GM23248 (cell line): ENCODE results near the gene SPAG6. TPM values are rescaled to one million over a fixed set of nuclear protein-coding genes. Genes with fewer than 3 reads are reported as not detected.

Experiments used
- DNase-seq: peaks from one replicate; pipeline ENCODE4 v3.0.0-alpha.2; 2015
- H2AFZ ChIP-seq: fragments of 200-600 bp; sonication (generic); 2 replicates; pipeline ENCODE4 v1.6.1; 2016; ENCODE audit warnings: antibody characterized with exemption
- H3F3A ChIP-seq: fragments of 200-600 bp; sonication (generic); 2 replicates; pipeline ENCODE4 v1.6.1; 2016; ENCODE audit warnings: mild to moderate bottlenecking, antibody characterized with exemption, mixed run types; ENCODE audit not compliant: insufficient read depth
- H3K27ac ChIP-seq: fragments of 200-600 bp; sonication (generic); 2 replicates; pipeline ENCODE4 v1.5.1; 2016; ENCODE audit warnings: mild to moderate bottlenecking
- H3K27me3 ChIP-seq: fragments of 200-600 bp; sonication (generic); replicated peaks from 2 replicates; pipeline ENCODE4 v1.6.1; 2016; ENCODE audit warnings: mild to moderate bottlenecking; ENCODE audit not compliant: insufficient read depth
- H3K36me3 ChIP-seq: fragments of 200-600 bp; sonication (generic); 2 replicates; pipeline ENCODE4 v1.6.1; 2016; ENCODE audit warnings: low read depth, mild to moderate bottlenecking
- H3K4me1 ChIP-seq: fragments of 200-600 bp; sonication (generic); 2 replicates; pipeline ENCODE4 v1.6.1; 2016; ENCODE audit warnings: mild to moderate bottlenecking; ENCODE audit not compliant: insufficient read depth
- H3K4me2 ChIP-seq: fragments of 200-600 bp; sonication (generic); one replicate; pipeline ENCODE4 v1.6.1; 2016; ENCODE audit warnings: mild to moderate bottlenecking; ENCODE audit not compliant: unreplicated experiment
- H3K4me3 ChIP-seq: fragments of 200-600 bp; sonication (generic); 2 replicates; pipeline ENCODE4 v1.5.1; 2016; ENCODE audit warnings: mild to moderate bottlenecking
- H3K79me2 ChIP-seq: fragments of 200-600 bp; sonication (generic); 2 replicates; pipeline ENCODE4 v1.6.1; 2016; ENCODE audit warnings: mild to moderate bottlenecking; ENCODE audit not compliant: insufficient read depth
- H3K9ac ChIP-seq: fragments of 200-600 bp; sonication (generic); 2 replicates; pipeline ENCODE4 v1.6.1; 2016; ENCODE audit warnings: mild to moderate bottlenecking
- H3K9me2 ChIP-seq: fragments of 200-600 bp; sonication (generic); 2 replicates; pipeline ENCODE4 v1.6.1; 2016; ENCODE audit warnings: mixed run types, mild to moderate bottlenecking, moderate library complexity; ENCODE audit not compliant: insufficient read depth
- H3K9me3 ChIP-seq: fragments of 200-600 bp; sonication (generic); one replicate; pipeline ENCODE4 v1.6.1; 2017; ENCODE audit warnings: low read depth
- H4K20me1 ChIP-seq: fragments of 200-600 bp; sonication (generic); 2 replicates; pipeline ENCODE4 v1.6.0; 2016; ENCODE audit not compliant: insufficient read depth
- EZH2 ChIP-seq: fragments of 200-600 bp; sonication (generic); IDR thresholded peaks from 2 replicates; pipeline ENCODE4 v1.6.1; 2018; ENCODE audit warnings: antibody characterized with exemption, mild to moderate bottlenecking; ENCODE audit not compliant: insufficient read depth, poor library complexity, severe bottlenecking
- EZH2phosphoT487 ChIP-seq: fragments of 200-600 bp; sonication (generic); IDR thresholded peaks from 2 replicates; pipeline ENCODE4 v1.6.1; 2018; ENCODE audit warnings: antibody characterized with exemption, moderate library complexity, mild to moderate bottlenecking, low read depth; ENCODE audit not compliant: insufficient read depth
- WGBS, 2 experiments: methylation state at CpG; one replicate each; pipeline ENCODE4 v1.1.6; 2015 to 2017; ENCODE audit warnings: low lambda C conversion rate in 2 of 2, low coverage in 1 of 2; ENCODE audit errors: missing lambda C conversion rate in 2 of 2; 5-methylcytosine and 5-hydroxymethylcytosine counted together
- in situ Hi-C: fragments of 300-500 bp; cut with MboI; formaldehyde crosslinking; loops from 2 replicates; pipeline ENCODE4 v1.15.0; 2020
- polyA plus RNA-seq: library from polyadenylated mRNA; unstranded; fragments of >200 nt; fragmentation: Nextera tagmentation; extraction: Ambion mirVana; gene quantifications from 2 replicates; pipeline ENCODE4 v1.2.1, GENCODE V29; 2016
- total RNA-seq: library from RNA; depleted of rRNA; stranded (reverse); fragments of >200 nt; shearing (Covaris generic); gene quantifications from 2 replicates; pipeline ENCODE4 v1.2.3, GENCODE V29; 2014

SPAG6 gene
- total and polyA plus RNA-seq, 2 experiments from 2014 or later: not detected

- TF ChIP-seq EZH2phosphoT487 (no peak), EZH2 (no peak)
- 59 to 70% methylated on average over 2 of the region's 2 CpGs for WGBS, 2 experiments
Measured at GRCh38 chr10:22366771-22367170, 21.5 kb downstream of the SPAG6 start.

GRCh38 chr10:22367471-22367870 is 22.2 kb downstream of the SPAG6 start:
- no peak overlapping the region for H3K4me3 ChIP-seq
- 95 to 100% methylated on average over 1 of the region's 1 CpG for WGBS, 2 experiments
- no peak overlapping the region for H2AFZ ChIP-seq
- no peaks in the 10 kb centered on the region for H3K4me1 ChIP-seq
- no peak overlapping the region for H3K9ac ChIP-seq
- in situ Hi-C loops: no loop called here
- H4K20me1 ChIP-seq: no peaks in the 10 kb centered on the region
- DNase-seq: no peak
- TF ChIP-seq EZH2: no peak
- TF ChIP-seq EZH2phosphoT487: no peak
- H3F3A ChIP-seq: no peaks in the 10 kb centered on the region
- no peaks in the 10 kb centered on the region for H3K79me2 ChIP-seq
- no peaks in the 10 kb centered on the region for H3K9me3 ChIP-seq
- H3K27me3 ChIP-seq: no peaks in the 10 kb centered on the region
- H3K9me2 ChIP-seq: no peaks in the 10 kb centered on the region
- no peaks in the 10 kb centered on the region for H3K36me3 ChIP-seq
- no peak overlapping the region for H3K27ac ChIP-seq
- no peak overlapping the region for H3K4me2 ChIP-seq

More at GRCh38 chr10:22366771-22367170, 21.5 kb downstream of the SPAG6 start:
- H3K4me3 ChIP-seq: no peak overlapping the region
- no peaks in the 10 kb centered on the region for H3K9me3 ChIP-seq
- H3K9ac ChIP-seq: no peak overlapping the region
- H3K79me2 ChIP-seq: no peaks in the 10 kb centered on the region
- no peak overlapping the region for H3K4me2 ChIP-seq
- H3K9me2 ChIP-seq: no peaks in the 10 kb centered on the region
- H4K20me1 ChIP-seq: no peaks in the 10 kb centered on the region
- H3K4me1 ChIP-seq: no peaks in the 10 kb centered on the region
- no peaks in the 10 kb centered on the region for H3K27me3 ChIP-seq
- no peaks in the 10 kb centered on the region for H3K36me3 ChIP-seq
- H2AFZ ChIP-seq: no peak overlapping the region
- H3K27ac ChIP-seq: no peak overlapping the region
- H3F3A ChIP-seq: no peaks in the 10 kb centered on the region
- in situ Hi-C loops: no loop called here
- DNase-seq: no peak

GRCh38 chr10:22368402-22368801 is 23.1 kb downstream of the SPAG6 start:
- Histone ChIP-seq H3K4me2 (no peak overlapping the region), H3K36me3 (no peaks in the 10 kb centered on the region), H3K9me3 (no peaks in the 10 kb centered on the region), H3K27ac (no peak overlapping the region), H3K4me1 (no peaks in the 10 kb centered on the region), H3K4me3 (no peak overlapping the region), H4K20me1 (no peaks in the 10 kb centered on the region), H2AFZ (no peak overlapping the region), H3K79me2 (no peaks in the 10 kb centered on the region), H3K9ac (no peak overlapping the region), H3K9me2 (no peaks in the 10 kb centered on the region), H3F3A (no peaks in the 10 kb centered on the region), H3K27me3 (no peaks in the 10 kb centered on the region)
- TF ChIP-seq EZH2 (no peak), EZH2phosphoT487 (no peak)
- WGBS, 2 experiments: 91% methylated on average over 4 of the region's 4 CpGs
- DNase-seq: no peak
- in situ Hi-C loops: no loop called here

GRCh38 chr10:22368981-22369380 is 23.7 kb downstream of the SPAG6 start:
- WGBS, 2 experiments: 65 to 79% methylated on average over 2 of the region's 2 CpGs
- TF ChIP-seq EZH2: no peak
- no peak for TF ChIP-seq EZH2phosphoT487

GRCh38 chr10:22369434-22370072 is 24.3 kb downstream of the SPAG6 start:
- Histone ChIP-seq H3K27me3 (no peaks in the 10 kb centered on the region), H3K4me2 (no peak overlapping the region), H2AFZ (no peak overlapping the region), H3F3A (no peaks in the 10 kb centered on the region), H3K9ac (no peak overlapping the region), H3K9me2 (no peaks in the 10 kb centered on the region), H4K20me1 (no peaks in the 10 kb centered on the region), H3K9me3 (no peaks in the 10 kb centered on the region), H3K79me2 (no peaks in the 10 kb centered on the region), H3K4me1 (no peaks in the 10 kb centered on the region), H3K27ac (no peak overlapping the region), H3K36me3 (no peaks in the 10 kb centered on the region), H3K4me3 (no peak overlapping the region)
- peak; percentile 29 for DNase-seq
- WGBS, 2 experiments: 79 to 81% methylated on average over 5 of the region's 5 CpGs
- TF ChIP-seq EZH2: no peak
- in situ Hi-C loops: no loop called here

More at GRCh38 chr10:22368981-22369380, 23.7 kb downstream of the SPAG6 start:
- in situ Hi-C loops: no loop called here
- Histone ChIP-seq H2AFZ (no peak overlapping the region), H3K9ac (no peak overlapping the region), H3K4me1 (no peaks in the 10 kb centered on the region), H3K36me3 (no peaks in the 10 kb centered on the region), H3K27ac (no peak overlapping the region), H3K9me3 (no peaks in the 10 kb centered on the region), H3K9me2 (no peaks in the 10 kb centered on the region), H3K4me3 (no peak overlapping the region), H3K27me3 (no peaks in the 10 kb centered on the region), H3K4me2 (no peak overlapping the region), H4K20me1 (no peaks in the 10 kb centered on the region), H3K79me2 (no peaks in the 10 kb centered on the region), H3F3A (no peaks in the 10 kb centered on the region)
- DNase-seq: no peak
